Body of pancreas (tissue), 4 donors: Measurements from ENCODE around the gene PHLDA2.
"Not testable (repeated sequence)": the region's sequence is repeated elsewhere in the genome, so short reads cannot be mapped to it uniquely, and the experiment has no call there.

Experiments used
- CTCF ChIP-seq, 7 experiments: fragments of 450-650 bp in 4 of 7; fragments of 200-600 bp in 3 of 7; sonication (generic) in 3 of 7; IDR thresholded peaks; one replicate each; pipeline ENCODE4 v1.5.1; 2016 to 2019; ENCODE audit warnings: antibody characterized with exemption in 7 of 7
- POLR2A ChIP-seq, 3 donors: fragments of 450-650 bp; IDR thresholded peaks; one replicate each; pipeline ENCODE4 v1.6.1; 2016; ENCODE audit warnings: antibody characterized with exemption in 3 of 3, mild to moderate bottlenecking in 2 of 3

- TF ChIP-seq CTCF, POLR2A (IDR thresholded peaks at IDR 0.05): not testable (repeated sequence)
Measured at GRCh38 chr11:2937641-2938457, 8.6 kb upstream of the PHLDA2 start.
